Measurements from ENCODE around the gene RNF167.

DNA sequence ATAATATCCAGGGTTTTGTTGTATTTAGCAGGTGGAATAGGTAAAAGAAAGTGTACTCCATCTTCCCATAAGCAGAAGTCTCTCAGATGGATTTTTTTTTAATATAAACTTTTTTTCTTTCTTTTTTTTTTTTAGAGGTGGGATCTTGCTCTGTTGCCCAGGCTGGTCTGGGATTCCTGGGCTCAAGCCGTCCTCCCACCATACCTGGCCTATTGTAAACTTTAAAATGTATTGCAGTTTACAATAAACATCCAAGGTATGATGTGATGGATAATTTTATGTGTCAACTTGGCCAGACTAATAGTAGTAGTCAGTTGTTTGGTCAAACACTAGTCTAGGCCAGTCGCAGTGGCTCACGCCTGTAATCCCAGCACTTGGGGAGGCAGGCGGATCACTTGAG, 18.7 kb upstream of the RNF167 start:
- TF ChIP-seq EZH2phosphoT487 (IDR thresholded peaks at IDR 0.05; ENCODE audit: insufficient read depth, low read depth) (no peak), EZH2 (IDR thresholded peaks at IDR 0.05; ENCODE audit: insufficient read depth, poor library complexity, severe bottlenecking) (no peak)
